GM12891 (cell line): ENCODE data around the gene PPP1R13L.

Experiments used
- DNase-seq: peaks from one replicate; pipeline ENCODE4 v3.0.0; 2011; ENCODE audit warnings: low spot score; ENCODE audit not compliant: insufficient read length
- FAIRE-seq: peaks from 2 replicates; lab custom pipeline; 2011; peaks lifted over from hg19 to GRCh38; lab: Jason Lieb, UNC
- PAX5 ChIP-seq: IDR thresholded peaks from 2 replicates; pipeline ENCODE4 v1.6.1; 2011; ENCODE audit warnings: low read length, moderate library complexity, mild to moderate bottlenecking; ENCODE audit not compliant: insufficient read depth, severe bottlenecking
- POLR2A ChIP-seq: IDR thresholded peaks from 2 replicates; pipeline ENCODE4 v1.6.1; 2011; ENCODE audit warnings: low read depth, low read length, control low read depth
- POLR2AphosphoS5 ChIP-seq: IDR thresholded peaks from 2 replicates; pipeline ENCODE4 v1.6.1; 2011; ENCODE audit warnings: low read depth, low read length, control low read depth
- POU2F2 ChIP-seq: IDR thresholded peaks from 2 replicates; pipeline ENCODE4 v1.6.1; 2011; ENCODE audit warnings: low read depth, mild to moderate bottlenecking, control low read depth, low read length, moderate library complexity
- SPI1 ChIP-seq: IDR thresholded peaks from 2 replicates; pipeline ENCODE4 v1.6.1; 2011; ENCODE audit warnings: low read depth, low read length, control low read depth
- TAF1 ChIP-seq: IDR thresholded peaks from 2 replicates; pipeline ENCODE4 v1.6.1; 2011; ENCODE audit warnings: low read depth, low read length, control low read depth

Gene PPP1R13L

GRCh38 chr19:45368127-45368526 is 36.7 kb downstream of the PPP1R13L start:
- FAIRE-seq, result no peak
- no peak for TF ChIP-seq TAF1
- TF ChIP-seq POLR2AphosphoS5, result no peak
- no peak for TF ChIP-seq POLR2A
- no peak for TF ChIP-seq SPI1
- TF ChIP-seq PAX5, result no peak
- TF ChIP-seq POU2F2, result no peak
- DNase-seq, result no peak

- TF ChIP-seq POU2F2 (no peak), SPI1 (no peak), POLR2A (no peak), POLR2AphosphoS5 (no peak), PAX5 (no peak), TAF1 (no peak)
- no peak for DNase-seq
- no peak for FAIRE-seq
Observed at GRCh38 chr19:45364696-45365095, 40.2 kb downstream of the PPP1R13L start.

GRCh38 chr19:45363861-45364459 is 40.9 kb downstream of the PPP1R13L start:
- no peak for FAIRE-seq
- TF ChIP-seq POU2F2 (no peak), PAX5 (no peak), TAF1 (no peak), POLR2A (no peak), SPI1 (no peak), POLR2AphosphoS5 (no peak)
- no peak for DNase-seq

- TF ChIP-seq POLR2A (no peak), TAF1 (no peak), SPI1 (no peak), POLR2AphosphoS5 (no peak), PAX5 (no peak), POU2F2 (no peak)
- FAIRE-seq (no peak), DNase-seq (no peak)
Observed at GRCh38 chr19:45362291-45362690, 42.6 kb downstream of the PPP1R13L start.

- TF ChIP-seq PAX5 (no peak), TAF1 (no peak), POU2F2 (no peak), POLR2AphosphoS5 (no peak), POLR2A (no peak), SPI1 (no peak)
- no peak for FAIRE-seq
Observed at GRCh38 chr19:45361608-45362007, 43.3 kb downstream of the PPP1R13L start.

GRCh38 chr19:45358213-45358792 is 46.6 kb downstream of the PPP1R13L start:
- DNase-seq (no peak), FAIRE-seq (no peak)
- TF ChIP-seq PAX5 (no peak), POLR2A (no peak), SPI1 (no peak), TAF1 (no peak), POU2F2 (no peak), POLR2AphosphoS5 (no peak)

More at GRCh38 chr19:45361608-45362007, 43.3 kb downstream of the PPP1R13L start:
- DNase-seq, result no peak

GRCh38 chr19:45357445-45357783 is 47.5 kb downstream of the PPP1R13L start:
- FAIRE-seq, result no peak
- no peak for TF ChIP-seq TAF1
- TF ChIP-seq PAX5, result no peak
- no peak for TF ChIP-seq POU2F2
- no peak for TF ChIP-seq POLR2A
- no peak for TF ChIP-seq POLR2AphosphoS5
- no peak for TF ChIP-seq SPI1
- DNase-seq, result no peak

GRCh38 chr19:45356760-45357444 is 48.0 kb downstream of the PPP1R13L start:
- no peak for DNase-seq
- no peak for FAIRE-seq
- TF ChIP-seq TAF1 (no peak), POLR2A (no peak), POLR2AphosphoS5 (no peak), POU2F2 (no peak), SPI1 (no peak), PAX5 (no peak)

GRCh38 chr19:45355910-45356309 is 49.0 kb downstream of the PPP1R13L start:
- TF ChIP-seq TAF1 (no peak), POLR2A (no peak), POU2F2 (no peak), PAX5 (no peak), POLR2AphosphoS5 (no peak), SPI1 (no peak)
- FAIRE-seq (no peak), DNase-seq (no peak)
